Activated B cell treated with CpG ODN at 0.5 μM for 24 hours (primary cell): Measurements from ENCODE around the gene IRF3. TPM values are rescaled to one million over a fixed set of nuclear protein-coding genes. Genes with fewer than 3 reads are reported as not detected.

ENCODE experiments used
- ATAC-seq: fragments of 200-7000 bp; cut with Tn5 transposase; one replicate; pipeline ENCODE4 v1.10.0; 2021; ENCODE audit warnings: low read depth, mild to moderate bottlenecking, moderate library complexity
- CTCF ChIA-PET: fragments of 350-600 bp; sonication (Branson Sonifier 250); formaldehyde crosslinking; loops from one replicate; lab custom pipeline; 2021; ENCODE audit warnings: antibody characterized with exemption; lab: Charles Lee
- POLR2A ChIA-PET: fragments of 350-600 bp; sonication (Branson Sonifier 250); formaldehyde crosslinking; loops from one replicate; lab custom pipeline; 2021; ENCODE audit warnings: antibody characterized with exemption; lab: Charles Lee
- DNase-seq: peaks from one replicate; pipeline ENCODE4 v3.0.0; 2022
- H3K27ac Mint-ChIP-seq: one replicate; pipeline ENCODE4 v1.8.0; 2020; ENCODE audit warnings: mixed read lengths
- H3K27me3 Mint-ChIP-seq: one replicate; pipeline ENCODE4 v1.8.0; 2021; ENCODE audit warnings: mixed read lengths
- H3K36me3 Mint-ChIP-seq: one replicate; pipeline ENCODE4 v1.8.0; 2021; ENCODE audit warnings: low read depth, mixed read lengths
- H3K4me1 Mint-ChIP-seq: one replicate; pipeline ENCODE4 v1.8.0; 2021; ENCODE audit warnings: mixed read lengths
- H3K4me3 Mint-ChIP-seq: one replicate; pipeline ENCODE4 v1.8.0; 2020; ENCODE audit warnings: mild to moderate bottlenecking, mixed read lengths
- H3K9me3 Mint-ChIP-seq: one replicate; pipeline ENCODE4 v1.8.0; 2020; ENCODE audit warnings: mixed read lengths
- intact Hi-C: fragments of 100-400 bp; cut with micrococcal nuclease; formaldehyde crosslinking; loops from one replicate; pipeline ENCODE4 v1.15.1; 2024
- total RNA-seq: library from RNA; stranded (reverse); gene quantifications from 2 replicates; pipeline ENCODE4 v1.2.3, GENCODE V29; 2022
- TF ChIP-seq, protein P1 (sequence below): fragments of 200-600 bp; IDR thresholded peaks from one replicate; pipeline ENCODE4 v1.8.0; 2022; ENCODE audit warnings: antibody characterized with exemption, mild to moderate bottlenecking

IRF3 gene
- total RNA-seq, 1 donor from 2014 or later: 171 TPM

DNA sequence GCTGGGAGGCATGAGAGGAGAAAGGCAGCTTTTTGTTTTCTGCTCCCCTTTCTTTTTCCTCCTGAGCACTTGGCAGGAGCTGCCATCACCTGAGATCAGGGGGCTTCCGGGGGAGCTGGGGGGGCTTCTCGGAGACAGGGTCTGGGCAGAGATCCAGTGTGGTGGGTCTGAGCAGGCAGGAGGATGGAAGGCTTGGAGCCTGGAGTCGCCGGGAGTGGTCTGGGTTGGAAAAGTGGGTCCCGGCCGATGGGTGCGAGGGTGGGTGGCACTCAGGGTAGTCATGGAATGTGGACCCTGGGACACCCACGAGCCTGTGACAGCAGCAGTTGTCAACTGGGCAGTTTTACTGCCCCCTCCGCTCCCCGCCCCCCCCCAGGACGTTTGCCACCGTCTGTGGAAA, 21.5 kb upstream of the IRF3 start:
- ChIA-PET CTCF (no interaction called here), POLR2A (interaction anchor here (0.7 kb wide), 1 partner anchor 12 kb away, joined by 3 read pairs; no protein-coding TSS in a partner anchor)
- Mint-ChIP-seq H3K4me3 (no peak overlapping the region), H3K36me3 (peaks cover 58% of the 10 kb centered on the region), H3K4me1 (peaks cover 25% of the 10 kb centered on the region), H3K27ac (no peak overlapping the region), H3K9me3 (no peaks in the 10 kb centered on the region), H3K27me3 (peaks cover 11% of the 10 kb centered on the region)
- TF ChIP-seq, protein P1, sequence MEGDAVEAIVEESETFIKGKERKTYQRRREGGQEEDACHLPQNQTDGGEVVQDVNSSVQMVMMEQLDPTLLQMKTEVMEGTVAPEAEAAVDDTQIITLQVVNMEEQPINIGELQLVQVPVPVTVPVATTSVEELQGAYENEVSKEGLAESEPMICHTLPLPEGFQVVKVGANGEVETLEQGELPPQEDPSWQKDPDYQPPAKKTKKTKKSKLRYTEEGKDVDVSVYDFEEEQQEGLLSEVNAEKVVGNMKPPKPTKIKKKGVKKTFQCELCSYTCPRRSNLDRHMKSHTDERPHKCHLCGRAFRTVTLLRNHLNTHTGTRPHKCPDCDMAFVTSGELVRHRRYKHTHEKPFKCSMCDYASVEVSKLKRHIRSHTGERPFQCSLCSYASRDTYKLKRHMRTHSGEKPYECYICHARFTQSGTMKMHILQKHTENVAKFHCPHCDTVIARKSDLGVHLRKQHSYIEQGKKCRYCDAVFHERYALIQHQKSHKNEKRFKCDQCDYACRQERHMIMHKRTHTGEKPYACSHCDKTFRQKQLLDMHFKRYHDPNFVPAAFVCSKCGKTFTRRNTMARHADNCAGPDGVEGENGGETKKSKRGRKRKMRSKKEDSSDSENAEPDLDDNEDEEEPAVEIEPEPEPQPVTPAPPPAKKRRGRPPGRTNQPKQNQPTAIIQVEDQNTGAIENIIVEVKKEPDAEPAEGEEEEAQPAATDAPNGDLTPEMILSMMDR: no peak
- intact Hi-C loops: no loop called here
- ATAC-seq (no peak), DNase-seq (no peak)

DNA sequence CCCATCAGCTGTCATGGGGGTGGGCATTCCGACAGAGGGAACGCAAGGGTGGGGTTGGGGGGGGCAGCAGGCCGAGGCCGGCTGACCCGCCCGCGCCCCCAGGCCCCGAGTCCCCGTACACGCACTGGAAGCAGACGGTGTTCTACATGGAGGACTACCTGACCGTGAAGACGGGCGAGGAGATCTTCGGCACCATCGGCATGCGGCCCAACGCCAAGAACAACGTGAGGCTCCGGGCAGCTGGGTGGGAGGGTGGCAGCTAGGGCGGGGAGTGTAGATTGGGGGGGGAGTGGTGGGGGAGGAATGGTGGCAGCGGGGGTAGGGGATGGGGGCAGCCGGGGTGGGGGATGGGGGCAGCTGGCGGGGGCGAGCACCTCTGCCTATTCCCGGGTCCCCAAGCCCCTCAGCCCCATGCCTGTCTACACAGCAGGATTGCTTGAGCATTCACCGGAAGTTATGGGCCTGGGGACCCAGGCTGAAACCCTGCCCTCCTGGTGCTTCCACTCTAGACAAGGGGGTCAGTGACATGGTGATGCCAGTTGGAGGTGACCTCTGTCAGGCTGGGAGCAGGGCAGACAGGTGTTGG, 20.9 kb upstream of the IRF3 start:
- ChIA-PET POLR2A (no interaction called here), CTCF (no interaction called here)
- ATAC-seq (no peak), DNase-seq (no peak)
- TF ChIP-seq, protein P1: no peak
- intact Hi-C loops: no loop called here
- Mint-ChIP-seq H3K27me3 (peaks cover 10% of the 10 kb centered on the region), H3K27ac (no peak overlapping the region), H3K4me3 (no peak overlapping the region), H3K36me3 (peaks cover 63% of the 10 kb centered on the region), H3K4me1 (peaks cover 23% of the 10 kb centered on the region), H3K9me3 (no peaks in the 10 kb centered on the region)

DNA sequence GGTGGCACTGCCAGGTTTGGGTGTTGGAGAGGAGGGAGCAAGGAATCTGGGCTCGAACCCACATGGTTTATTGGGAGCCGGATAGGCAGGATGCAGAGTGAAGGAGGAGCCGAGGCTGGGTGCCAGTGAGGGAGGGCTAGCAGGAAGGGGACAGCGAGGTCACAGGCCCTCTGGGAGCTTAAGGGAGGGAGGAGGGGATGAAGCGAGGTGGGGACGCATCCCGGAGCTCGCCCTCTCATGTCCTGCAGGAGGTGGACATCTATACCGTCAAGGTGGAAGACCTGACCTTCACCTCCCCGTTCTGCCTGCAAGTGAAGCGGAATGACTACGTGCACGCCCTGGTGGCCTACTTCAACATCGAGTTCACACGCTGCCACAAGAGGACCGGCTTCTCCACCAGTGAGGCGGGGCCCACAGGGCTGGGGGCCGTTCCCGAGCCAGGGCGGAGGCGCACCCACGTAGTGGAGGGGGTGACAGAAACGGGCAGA, 20.2 kb upstream of the IRF3 start:
- Mint-ChIP-seq H3K4me3 (no peak overlapping the region), H3K9me3 (no peaks in the 10 kb centered on the region), H3K27me3 (peaks cover 8% of the 10 kb centered on the region), H3K4me1 (peaks cover 19% of the 10 kb centered on the region), H3K36me3 (peaks cover 66% of the 10 kb centered on the region), H3K27ac (no peak overlapping the region)
- ATAC-seq (no peak), DNase-seq (no peak)
- CTCF ChIA-PET: interaction anchor here (1.1 kb wide), 1 partner anchor 21 kb away, joined by 4 read pairs; the partner anchor contains the start of gene IRF3
- intact Hi-C loops: no loop called here
- TF ChIP-seq, protein P1: no peak
- POLR2A ChIA-PET: interaction anchor here (0.6 kb wide), 1 partner anchor 95 kb away, joined by 3 read pairs; no protein-coding TSS in a partner anchor

DNA sequence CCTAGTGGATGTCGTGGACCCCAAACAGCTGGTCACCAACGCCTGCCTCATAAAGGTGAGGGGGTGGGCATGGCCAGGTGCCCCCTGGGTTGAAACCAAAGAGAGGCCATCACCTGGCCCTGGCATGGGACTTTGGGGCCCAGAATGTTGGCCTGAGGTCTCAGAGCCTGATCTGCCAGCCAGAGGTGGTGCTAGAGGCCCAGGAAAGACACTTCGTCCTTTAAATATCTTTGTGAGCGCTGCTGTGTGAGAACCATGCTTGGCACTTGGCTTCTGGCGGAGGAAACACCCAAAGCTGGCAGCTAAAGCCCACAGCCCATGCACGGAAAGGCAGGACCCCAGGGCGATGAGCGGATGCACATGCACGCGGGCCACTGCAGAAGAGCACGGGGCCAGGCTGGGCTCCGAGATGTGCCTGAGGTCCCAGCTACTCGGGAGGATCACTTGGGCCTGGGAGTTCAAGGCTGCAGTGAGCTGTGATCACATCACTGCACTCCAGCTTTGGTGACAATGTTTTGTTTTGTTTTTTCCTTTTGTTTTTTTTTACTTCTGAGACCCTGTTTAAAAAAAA, 19.4 kb upstream of the IRF3 start:
- Mint-ChIP-seq H3K4me3 (no peak overlapping the region), H3K4me1 (peaks cover 20% of the 10 kb centered on the region), H3K27ac (no peak overlapping the region), H3K36me3 (peaks cover 66% of the 10 kb centered on the region), H3K9me3 (no peaks in the 10 kb centered on the region), H3K27me3 (peaks cover 2% of the 10 kb centered on the region)
- ChIA-PET CTCF (interaction anchor here (1.1 kb wide), 1 partner anchor 20 kb away, joined by 4 read pairs; the partner anchor contains the start of gene IRF3), POLR2A (interaction anchor here (0.6 to 0.7 kb wide), 3 partner anchors 81 to 95 kb away, joined by 3 to 4 read pairs (median 3); no protein-coding TSS in a partner anchor)
- DNase-seq (no peak), ATAC-seq (no peak)
- intact Hi-C loops: no loop called here
- TF ChIP-seq, protein P1: no peak
